ENCODE results near the gene DIAPH1.
A peak's percentile ranks its signal among the peaks of the same experiment; 100 is the strongest.

DIAPH1 gene

DNA sequence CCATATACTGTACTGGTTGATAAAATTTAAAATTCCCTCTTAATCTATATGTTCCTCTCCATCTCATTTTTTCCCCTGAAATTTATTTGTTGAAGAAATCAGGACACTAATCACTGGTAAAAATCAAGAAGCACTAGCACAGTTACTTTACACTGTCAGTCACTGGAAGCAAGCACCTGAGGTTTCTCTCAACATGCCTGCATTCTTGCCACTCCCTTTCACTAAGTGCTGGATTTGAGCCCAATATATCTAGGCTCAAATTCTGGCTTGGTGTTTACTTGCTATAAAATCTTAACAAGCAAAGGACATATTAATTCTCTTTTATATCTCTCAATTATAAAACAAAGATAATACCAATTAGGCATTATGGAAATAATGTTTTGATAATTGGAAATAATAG, 58.6 kb downstream of the DIAPH1 start:
- no peak for DNase-seq

- no peak for DNase-seq
These were observed 59.3 kb downstream of the DIAPH1 start for GRCh38 chr5:141559461-141559860.

DNA sequence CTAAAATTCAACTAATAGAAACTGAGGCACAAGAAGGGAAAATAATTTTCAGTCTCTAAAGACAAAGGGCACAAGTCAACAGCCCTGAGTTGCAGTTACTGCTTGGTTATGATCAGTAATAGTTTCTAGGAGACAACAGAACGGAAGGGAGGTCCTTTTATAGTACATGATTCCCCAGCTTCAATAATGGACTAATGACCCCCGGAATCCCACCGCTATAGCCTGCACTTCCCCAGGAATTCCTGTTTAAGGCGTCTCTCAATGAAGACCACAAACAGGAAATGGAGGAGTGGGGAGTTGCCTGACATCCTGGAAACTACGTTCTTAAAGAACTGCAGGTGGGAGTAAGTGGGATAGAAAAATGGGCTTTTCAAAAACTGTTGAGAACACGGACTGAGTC, 60.6 kb downstream of the DIAPH1 start:
- no peak for DNase-seq

DNA sequence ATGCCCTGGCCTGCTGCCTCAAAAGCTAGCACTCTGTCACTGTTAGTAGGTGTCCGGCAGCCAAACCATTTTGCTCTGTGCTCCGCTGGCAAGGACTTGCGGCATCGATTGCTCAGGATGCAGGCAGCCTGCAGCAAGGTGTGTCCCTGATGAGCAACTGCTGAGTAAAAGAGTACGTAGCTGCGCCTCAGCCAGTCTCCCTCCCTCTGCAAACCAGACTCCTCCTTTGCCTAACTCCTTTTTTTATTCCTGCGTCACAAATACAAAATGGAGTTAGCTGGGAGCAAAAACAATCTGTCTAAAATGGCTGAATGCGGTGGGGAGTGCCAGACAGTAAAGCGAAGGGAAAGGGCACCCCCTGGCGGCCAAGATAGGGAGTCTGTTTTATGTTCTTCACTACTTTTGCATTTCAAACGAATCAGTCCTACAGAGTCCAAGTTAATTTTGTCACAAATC, 61.1 kb downstream of the DIAPH1 start:
- DNase-seq, result peak; percentile 28 to 71

DNA sequence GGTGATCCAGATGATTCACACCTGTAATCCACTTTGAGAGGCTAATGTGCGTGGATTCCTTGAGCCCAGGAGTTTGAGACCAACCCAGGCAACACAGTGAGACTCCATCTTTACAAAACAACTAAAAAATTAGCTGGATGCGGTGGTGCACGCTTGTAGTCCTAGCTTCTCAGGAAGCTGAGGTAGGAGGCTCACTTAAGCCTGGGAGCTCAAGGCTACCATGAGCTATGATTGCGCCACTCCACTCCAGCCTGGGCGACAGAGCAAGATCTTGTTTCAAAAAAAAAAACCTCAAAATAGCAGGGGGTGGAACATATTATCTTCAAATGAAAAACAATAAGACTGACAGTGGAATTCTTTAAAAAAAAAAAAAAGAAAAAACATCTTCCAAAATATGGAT, 70.9 kb downstream of the DIAPH1 start:
- DNase-seq, result no peak

GRCh38 chr5:141547488-141547887, 71.3 kb downstream of the DIAPH1 start:
- no peak for DNase-seq

DNA sequence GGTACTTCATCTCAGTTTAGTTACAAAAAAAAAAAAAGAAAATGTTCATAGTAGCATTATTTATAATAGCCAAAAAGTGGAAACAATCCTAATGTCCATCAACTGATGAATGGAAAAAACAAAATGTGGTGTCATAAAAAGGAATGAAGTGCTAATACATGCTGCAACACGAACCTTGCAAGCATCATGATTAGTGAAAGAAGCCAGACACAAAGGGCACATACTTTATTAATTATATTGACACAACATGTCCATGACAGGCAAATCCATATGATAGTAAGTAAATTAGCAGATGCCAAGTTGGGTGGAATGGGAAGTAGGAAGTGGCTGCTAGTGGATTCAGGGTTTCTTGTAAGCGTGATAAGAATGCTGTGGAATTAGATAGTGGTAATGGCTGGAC, 75.7 kb downstream of the DIAPH1 start:
- no peak for DNase-seq

- DNase-seq, result no peak
These were observed 84.1 kb downstream of the DIAPH1 start for GRCh38 chr5:141534492-141535213.

DNA sequence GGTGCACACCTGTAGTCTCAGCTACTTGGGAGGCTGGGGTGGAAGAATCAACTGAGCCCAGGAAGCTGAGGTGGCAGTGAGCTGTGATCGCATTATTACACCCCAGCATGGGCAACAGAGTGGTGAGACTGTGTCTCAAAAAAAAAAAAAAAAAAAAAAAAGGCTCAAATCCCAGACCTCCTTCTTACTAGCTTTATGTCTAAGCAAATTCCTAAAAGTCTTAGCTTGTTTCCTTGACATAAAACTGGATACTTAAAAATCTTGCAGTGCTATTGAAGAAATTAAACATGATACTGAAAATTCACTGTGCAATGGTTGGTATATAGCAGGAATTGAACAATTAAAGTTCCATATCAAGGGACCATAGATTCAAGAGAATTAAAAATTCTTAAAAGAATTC, 84.9 kb downstream of the DIAPH1 start:
- no peak for DNase-seq

DNA sequence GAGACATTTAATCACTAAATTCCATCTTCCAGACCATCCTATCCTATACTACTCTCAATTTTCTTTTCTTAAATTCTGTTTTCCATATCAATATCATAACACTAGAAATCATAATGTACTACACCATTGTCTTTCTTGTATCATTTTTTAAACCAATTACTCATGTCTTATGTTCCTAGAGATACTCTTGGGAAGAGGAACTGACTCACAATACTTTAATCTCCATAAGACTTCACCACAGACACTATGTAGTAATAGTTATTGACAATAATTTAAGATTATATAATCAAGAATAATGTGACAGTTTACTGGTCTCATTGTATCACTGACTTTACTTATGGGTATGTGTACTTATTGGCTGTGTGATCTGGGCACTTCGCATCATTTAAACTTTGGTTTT, 86.1 kb downstream of the DIAPH1 start:
- DNase-seq, result no peak

DNA sequence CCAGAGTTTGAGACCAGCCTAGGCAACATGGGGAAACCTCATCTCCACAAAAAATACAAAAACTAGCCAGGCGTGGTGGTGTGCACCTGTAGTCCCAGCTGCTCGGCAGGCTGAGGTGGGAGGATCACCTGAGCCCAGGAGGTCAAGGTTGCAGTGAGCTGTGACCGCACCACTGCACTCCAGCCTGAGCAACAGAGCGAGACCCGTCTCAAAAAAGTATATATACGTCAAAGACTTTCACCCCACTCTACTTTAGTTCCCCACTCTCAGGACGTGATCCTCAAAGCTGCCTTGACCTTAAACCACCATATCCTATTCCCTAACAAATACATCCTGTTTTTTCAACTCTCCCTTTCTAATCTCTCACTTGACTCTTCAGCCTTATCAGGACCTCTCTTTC, 88.9 kb downstream of the DIAPH1 start:
- no peak for DNase-seq

DNA sequence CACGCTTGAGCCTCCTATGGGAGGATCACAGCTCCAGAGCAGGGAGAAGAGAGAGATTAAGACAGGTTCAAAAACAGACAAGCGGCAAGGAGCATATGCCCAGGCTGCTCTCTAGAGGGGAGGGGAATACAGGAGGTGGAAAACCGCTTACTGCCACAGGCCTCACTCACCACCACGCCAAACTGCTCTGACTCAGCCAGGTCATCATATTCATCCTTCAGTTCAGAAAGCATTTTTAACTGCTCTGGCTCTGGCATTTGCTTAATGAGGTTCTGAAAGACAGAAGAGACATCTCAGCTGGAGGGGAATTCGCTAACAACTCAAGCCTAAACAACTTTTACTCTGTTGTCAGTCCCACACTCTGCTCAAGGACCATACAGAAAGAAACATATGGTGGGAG, 89.8 kb downstream of the DIAPH1 start:
- no peak for DNase-seq

- DNase-seq, result no peak
These were observed 90.4 kb downstream of the DIAPH1 start for GRCh38 chr5:141528291-141528984.

DNA sequence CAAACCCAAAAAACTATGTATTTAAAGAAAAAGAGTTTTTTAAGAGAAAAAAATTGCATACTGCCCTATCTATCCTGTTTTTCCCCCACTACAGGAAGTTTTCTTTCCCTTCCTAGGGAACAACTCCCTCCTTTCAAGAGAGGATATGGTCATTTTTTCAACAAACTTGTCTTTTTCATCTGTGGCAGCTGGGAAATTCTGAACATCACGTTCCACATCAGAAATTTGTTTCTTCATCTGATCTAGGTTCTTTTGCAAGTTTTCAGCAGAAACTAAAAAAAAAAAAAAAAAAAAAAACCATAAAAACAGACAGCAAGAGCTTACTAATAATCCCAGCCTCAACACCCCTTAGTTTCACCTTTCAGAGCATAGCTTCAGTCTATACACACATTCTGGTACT, 91.4 kb downstream of the DIAPH1 start:
- no peak for DNase-seq

GRCh38 chr5:141525653-141526052, 93.1 kb downstream of the DIAPH1 start:
- DNase-seq, result no peak

GRCh38 chr5:141524604-141525597, 93.9 kb downstream of the DIAPH1 start:
- DNase-seq, result peak; percentile 25 to 47

DNA sequence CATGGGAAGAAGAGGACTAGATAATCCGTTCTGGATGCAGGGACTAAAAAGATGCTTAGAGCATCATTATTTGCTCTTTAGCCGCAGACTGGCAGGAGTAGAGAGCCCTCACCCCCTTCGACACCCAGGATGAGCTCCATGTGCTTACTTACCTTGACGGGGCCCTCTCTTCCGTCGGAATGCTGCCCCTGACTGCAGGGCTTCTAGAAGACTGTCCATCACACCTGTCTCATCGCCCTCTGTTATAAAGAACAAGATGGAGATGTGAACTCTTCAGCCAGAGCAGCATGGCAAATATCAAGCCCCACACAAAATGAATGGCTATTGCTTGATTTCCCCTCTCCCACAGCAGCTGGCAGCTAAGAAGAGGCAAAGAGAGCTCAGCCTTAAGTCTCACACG, 94.8 kb downstream of the DIAPH1 start:
- DNase-seq, result no peak

- DNase-seq, result no peak
These were observed 96.5 kb downstream of the DIAPH1 start for GRCh38 chr5:141522301-141522700.

GRCh38 chr5:141521244-141521781, 97.5 kb downstream of the DIAPH1 start:
- DNase-seq, result peak in 1 of 2 donors; percentile 65

DNA sequence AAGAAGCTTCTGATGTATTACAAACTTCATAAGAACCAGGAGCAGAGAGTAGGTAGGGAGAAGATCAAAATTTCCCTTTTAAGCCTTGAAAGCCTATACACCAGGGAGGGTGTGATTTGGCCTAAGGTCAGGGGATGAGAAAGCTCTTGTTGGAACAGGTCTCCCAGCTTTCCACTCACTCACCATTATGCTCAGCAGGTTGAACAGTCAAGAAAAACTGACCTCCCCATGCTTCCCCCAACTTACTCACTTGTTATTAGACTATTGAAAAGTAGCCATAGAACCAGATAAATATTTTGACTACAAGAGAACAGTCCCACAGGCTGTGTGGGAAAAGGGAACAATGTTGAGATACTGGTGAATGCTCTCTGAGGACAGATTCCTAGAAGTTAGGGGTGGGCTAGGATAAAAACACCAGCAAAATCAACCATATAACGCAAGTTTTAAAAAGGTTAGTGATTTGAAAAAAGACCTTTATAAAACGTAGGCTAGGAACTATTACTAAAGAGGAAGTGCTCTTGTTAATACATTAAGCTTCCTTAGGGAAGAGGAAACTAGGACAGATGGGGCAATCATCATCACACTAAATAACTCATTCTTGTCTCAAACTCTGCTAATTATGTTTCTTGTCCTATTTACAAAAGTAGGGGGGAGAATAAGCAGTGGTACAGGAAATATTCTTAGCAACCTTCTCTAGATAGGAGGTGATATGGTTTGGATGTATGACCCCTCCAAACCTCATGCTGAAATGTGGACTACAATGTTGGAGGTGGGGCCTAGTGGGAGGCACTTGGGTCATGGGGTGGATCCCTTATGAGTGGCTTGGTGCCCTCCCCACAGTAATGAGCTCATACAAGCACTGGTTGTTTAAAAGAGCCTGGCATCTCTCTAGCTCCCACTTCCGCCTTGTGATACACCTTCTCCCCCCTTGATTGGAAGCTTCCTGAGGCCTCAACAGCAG, 98.9 kb downstream of the DIAPH1 start:
- DNase-seq, result no peak

GRCh38 chr5:141518618-141519015, 100.2 kb downstream of the DIAPH1 start:
- DNase-seq, result no peak

All from bone marrow (tissue), 2 donors.